Epidermal melanocyte (primary cell): ENCODE data around the gene CACNA2D1.

Experiments
- DNase-seq: peaks from one replicate; pipeline ENCODE4 v3.0.0; 2011; ENCODE audit warnings: low spot score; ENCODE audit not compliant: insufficient read length

The CACNA2D1 gene

DNA sequence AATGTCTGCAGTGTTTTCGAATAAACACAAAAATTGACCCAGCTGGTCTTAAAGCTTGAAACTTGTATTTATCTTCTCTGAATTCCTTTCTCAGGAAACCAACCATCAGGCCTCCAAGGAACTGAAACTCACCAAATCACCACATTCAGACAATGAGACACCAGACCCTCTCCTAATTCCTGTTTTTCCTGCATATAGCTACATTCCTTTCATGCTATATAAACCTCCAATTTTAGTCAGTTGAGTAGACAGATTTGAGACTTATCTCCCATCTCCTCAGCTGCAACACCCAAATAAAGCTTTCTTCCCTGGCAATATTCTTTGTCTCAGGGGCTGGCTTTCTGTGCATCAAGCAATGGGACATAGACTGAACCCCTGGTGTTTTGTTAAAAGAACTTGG lies 317.0 kb downstream of the CACNA2D1 start:
- no peak for DNase-seq

DNA sequence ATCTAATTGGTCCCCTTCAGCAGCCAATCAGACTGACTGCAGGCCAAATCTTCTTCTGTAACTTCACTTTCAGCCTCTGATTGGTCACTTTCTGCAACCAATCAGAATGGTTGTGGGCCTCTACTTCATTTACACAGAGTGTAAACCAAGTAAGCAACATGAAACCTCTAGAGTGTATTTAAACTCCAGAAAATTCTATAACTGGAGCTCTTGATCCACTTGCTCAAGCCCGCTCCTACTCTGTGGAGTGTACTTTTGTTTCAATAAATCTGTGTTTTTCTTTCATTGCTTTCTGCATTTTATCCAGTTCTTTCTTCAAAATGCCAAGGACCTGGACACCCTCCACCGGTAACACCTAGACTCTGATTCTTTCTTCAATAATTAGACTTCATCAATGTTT lies 319.1 kb downstream of the CACNA2D1 start:
- no peak for DNase-seq

DNA sequence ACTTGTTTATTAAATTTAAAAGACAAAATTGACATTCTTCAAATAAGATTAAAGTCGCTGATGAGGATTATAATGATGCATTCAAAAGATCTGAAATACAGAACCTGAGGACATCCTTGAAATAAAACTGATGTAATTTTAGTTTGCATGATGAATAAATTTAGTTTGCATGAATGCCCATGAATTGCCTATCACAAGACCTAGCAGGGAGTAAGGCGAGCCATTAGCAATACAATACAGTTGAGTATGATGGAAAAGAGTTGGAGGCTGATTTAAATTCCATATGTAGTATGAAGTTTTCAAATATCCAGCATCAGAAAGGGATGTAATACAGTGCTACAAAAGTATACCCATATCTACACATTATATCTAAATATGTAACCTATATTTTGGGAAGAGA lies 321.3 kb downstream of the CACNA2D1 start:
- DNase-seq: no peak

DNA sequence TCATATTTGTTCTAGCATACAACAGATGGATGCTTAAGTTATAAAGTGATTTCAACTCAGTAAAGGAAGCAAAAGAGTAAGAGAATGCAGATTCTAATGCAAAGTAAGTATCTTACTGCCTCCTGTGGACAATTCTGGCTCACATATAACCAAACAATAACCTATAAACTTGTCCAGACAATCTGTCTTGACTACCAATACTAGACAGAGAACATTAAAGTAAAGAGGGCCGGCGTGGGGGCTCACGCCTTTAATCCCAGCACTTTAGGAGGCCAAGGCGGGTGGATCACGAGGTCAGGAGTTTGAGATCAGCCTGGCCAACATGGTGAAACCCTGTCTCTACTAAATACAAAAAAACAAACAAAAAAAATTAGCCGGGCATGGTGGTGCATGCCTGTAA lies 329.3 kb downstream of the CACNA2D1 start:
- no peak for DNase-seq

DNA sequence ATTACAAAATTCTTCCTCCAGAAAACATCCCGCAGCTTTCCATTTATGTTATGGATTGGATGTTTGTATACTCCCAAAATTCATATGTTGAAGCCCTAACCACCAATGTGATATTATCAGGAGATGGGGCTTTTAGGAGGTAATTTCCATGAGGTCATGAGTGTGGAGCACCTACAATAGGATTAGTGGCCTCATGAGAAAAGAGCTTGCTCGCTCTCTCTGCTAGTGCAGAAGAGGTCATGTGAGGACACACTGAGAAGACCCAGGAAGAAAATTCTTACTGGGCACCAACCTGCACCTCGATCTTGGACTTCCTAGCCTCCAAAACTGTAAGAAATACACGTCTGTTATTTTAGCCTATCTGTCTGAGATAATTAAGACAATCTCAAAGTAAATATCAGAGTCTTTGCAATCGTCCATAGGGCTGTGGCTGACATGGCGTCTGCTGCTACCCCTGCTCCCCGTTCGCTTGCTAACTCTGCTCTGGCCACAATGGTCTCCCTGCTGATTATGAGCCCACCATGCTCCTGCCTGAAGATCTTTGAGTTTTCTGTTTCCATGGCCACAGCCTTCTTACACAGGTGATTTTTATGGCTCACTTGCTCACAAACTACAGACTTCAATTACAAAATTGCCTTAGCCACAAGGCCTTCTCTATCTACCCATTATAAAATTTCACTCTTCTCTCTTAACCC lies 333.3 kb downstream of the CACNA2D1 start:
- DNase-seq: no peak

DNA sequence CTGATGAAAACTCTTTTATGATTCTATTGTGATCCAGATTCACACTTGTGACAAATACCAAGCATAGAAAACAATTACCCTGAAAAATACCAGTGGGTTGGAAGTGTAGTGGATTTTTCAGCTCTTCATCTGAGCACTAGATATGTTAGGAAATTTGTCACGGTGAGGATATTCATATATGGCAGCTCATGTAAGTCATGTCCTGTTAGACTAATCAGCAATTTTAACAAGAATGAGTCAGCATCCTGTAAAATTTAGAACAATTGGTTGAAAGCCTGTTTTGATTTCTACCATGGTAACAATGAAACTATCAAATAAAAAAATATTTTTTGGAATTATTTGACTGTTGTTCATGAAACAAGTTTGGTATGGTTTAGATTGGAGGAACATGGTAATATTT lies 334.3 kb downstream of the CACNA2D1 start:
- no peak for DNase-seq

DNA sequence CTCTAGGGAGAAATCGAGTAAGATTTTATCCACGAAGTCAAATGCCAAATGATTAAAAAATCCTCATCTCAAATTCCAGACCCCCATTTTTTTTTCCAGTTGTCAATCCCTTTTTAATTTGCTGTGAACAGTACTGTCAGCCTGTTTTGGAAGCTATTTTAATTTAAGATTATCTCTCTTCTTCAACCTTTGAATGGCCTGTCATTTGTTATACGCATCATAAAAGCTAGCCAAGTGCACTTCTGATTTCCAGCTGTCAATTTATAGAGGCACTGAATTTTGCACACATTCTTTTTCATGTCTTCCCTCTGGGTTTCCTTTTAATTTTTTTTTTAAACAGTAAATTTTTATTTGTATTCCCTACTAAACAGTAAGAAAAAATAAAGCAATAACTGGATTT lies 337.4 kb downstream of the CACNA2D1 start:
- DNase-seq: no peak

DNA sequence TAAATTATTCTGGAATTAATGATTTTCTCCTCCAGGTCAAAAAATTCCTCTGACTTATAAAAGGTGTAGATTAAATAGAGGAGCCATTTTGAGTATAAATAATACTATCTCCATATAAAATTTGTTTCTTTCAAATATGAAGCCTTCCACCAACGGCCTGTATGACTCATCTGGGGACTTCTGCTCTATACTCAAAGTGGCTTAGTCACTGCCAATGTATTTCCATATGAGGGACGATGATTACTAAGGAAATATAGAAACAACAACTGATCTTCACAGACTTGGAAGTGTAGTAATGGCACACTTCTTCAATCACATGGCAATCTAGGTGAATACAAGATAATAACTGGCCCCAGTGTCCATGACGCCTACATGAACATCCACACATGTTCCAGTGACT lies 338.1 kb downstream of the CACNA2D1 start:
- DNase-seq: no peak

DNA sequence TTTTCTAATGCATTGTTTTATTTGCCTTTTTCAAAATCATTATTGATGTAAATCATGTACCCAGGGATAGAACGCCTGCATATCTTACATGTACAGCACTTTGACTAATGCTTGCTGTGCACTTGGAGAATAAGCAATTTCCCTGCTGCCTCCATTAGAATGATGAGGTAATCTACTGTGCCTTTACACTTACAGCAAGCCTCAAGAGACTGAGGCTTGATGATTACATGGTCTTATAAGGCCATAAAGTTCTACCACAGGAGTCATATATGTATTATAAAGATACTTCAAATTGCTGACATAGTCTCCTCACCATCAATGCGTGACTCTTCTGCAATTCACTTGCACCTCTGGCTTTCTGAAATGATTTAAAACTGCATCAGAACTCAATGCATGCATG lies 345.2 kb downstream of the CACNA2D1 start:
- DNase-seq: no peak

DNA sequence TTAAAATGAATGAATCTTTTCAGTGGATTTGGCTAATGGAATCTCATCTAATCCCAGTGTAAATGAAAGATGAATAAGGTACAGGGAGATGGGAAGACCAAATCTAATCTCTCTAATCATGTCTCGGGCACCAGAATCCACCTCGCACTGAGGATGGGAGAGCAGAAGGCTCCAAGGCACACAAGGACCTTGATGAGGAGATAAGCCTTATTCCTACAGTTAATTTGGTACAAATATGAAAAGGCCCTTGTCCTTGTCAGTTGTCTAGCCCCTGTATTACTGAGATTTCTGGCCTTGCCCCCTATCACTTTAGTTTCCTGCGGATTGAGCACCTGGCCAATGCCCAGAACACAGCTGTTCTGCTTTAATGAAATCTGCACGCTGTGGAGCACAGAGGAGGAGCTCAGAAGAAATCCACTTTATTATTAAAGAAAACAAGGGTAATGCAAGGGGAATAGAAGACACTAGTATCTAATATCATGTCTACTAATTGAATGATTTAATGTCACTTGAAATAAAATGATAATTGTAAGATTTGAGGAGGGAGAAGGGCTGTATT lies 352.4 kb downstream of the CACNA2D1 start:
- no peak for DNase-seq

DNA sequence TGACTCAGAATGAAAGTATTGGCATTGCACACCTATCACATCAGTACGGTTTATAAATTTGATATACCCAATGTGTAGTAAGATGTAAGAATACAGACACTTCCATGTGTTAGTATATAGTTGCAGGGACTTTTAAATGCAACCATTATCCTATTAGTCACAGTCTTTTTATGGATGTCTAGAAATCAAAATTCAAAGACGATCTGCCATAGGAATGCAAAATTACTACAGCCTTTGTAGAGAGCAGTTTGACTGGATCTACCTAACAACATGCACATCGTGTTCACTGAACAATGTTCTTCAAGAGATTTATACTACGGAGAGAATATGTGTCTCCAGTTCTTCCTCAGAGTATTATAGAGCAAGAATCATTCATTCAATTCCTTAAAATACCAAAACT lies 356.5 kb downstream of the CACNA2D1 start:
- no peak for DNase-seq

DNA sequence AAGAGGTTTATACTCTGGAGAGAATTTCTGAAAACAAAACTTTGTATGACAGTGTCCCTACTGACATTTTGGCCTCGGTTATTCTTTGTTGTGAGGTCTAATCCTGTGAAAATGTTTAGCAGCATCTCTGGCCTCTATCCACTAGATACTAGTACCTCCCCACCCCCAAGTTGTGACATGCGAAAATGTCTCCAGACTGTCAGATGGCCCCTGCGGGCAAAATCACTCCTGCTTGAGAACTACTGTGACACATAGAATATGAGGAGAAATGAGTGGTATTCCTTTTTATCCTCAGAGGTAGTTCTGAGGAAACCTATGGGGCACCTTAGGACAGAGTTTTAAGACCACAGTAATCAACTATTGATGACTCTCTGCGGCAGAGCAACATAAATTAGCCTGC lies 358.5 kb downstream of the CACNA2D1 start:
- no peak for DNase-seq

DNA sequence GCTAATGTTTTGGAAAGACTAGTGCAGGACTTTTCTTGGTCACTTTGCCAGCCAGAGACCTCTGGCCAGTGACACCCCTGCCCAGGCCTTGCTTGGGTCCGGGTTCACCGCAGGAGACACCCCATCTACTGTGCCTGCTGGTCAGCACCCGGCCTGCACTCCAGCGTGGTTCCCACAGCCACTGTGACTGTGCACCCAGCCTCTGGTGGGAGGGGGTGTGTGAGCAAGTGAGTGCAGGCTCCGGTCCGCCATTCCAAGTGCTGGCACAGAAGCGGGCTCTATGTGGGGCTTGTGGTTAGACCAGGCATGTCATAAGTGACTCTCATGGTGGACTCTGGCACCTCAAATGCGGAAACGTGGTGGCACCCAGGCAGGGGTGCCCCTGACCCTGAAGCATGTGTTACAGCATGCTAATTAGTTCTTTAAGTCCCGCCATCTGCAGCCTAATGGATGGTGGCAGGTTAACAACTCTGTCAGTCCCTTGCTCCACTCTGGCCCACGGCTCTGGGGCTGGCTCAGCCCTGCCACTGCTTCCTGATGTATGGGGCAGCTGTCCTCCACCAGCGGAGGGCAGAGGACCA lies 361.8 kb downstream of the CACNA2D1 start:
- no peak for DNase-seq

DNA sequence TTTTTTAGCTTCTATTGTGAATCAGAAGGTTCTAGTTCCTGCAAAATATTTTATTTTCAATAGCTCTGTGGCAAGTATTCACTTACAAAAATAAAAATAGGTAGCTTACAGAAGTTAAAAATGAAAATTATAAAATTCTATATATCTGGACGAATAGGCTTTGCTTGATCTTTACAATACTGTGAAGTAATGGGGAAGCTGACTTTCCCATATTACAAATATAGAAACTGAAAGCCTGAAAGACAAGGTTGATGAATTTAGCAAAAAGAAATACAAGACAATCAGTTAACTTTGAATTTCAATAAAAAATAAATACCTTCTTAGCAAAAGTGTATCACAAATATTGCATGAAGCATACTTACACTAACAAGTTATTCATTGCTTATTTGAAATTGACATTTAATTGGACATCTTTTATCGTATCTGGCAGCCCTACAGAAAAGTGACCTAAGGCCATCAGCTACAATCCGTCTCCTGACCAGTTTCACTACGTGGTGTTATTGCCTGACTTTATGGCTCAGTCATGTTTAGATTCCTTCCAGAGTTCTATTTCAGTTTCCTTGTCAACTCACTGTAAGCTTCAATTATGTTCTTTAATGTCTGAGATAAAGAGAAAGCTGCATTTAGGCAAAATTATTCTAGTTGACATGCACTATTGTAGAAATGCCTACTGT lies 363.2 kb downstream of the CACNA2D1 start:
- no peak for DNase-seq

DNA sequence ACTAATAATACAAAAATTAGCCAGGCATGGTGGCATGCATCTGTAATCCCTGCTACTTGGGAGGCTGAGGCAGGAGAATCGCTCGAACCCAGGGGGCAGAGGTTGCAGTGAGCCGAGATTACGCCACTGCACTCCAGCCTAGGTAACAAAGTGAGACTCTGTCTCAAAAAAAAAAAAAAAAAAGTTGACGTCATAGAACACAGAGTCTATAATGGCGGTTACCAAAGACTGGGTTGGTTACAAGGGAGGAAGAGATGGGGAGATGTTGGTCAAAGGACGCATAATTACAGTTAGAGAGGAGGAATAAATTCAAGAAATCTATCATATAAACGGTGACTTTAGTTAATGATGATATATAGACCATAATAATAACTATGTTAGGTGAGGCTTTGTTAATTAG lies 364.1 kb downstream of the CACNA2D1 start:
- no peak for DNase-seq

DNA sequence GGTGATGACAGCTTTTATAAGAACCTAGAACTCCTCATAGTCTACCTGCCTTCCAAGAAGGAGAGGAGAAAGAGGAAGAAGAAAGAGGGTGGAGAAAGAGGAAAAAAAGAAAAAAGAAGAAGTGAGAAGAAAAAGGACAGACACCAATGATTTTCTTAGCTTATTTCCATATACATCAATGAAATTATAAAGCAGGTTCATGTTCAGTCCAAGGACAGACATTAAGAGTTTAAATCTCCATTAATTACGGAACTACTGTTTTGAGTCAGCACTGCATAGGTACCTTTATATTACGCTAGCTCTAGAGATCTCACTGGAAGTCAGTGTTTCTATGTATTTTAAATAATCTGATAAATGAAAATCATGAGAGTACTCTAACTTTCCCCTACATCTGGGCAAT lies 364.8 kb downstream of the CACNA2D1 start:
- DNase-seq: no peak

DNA sequence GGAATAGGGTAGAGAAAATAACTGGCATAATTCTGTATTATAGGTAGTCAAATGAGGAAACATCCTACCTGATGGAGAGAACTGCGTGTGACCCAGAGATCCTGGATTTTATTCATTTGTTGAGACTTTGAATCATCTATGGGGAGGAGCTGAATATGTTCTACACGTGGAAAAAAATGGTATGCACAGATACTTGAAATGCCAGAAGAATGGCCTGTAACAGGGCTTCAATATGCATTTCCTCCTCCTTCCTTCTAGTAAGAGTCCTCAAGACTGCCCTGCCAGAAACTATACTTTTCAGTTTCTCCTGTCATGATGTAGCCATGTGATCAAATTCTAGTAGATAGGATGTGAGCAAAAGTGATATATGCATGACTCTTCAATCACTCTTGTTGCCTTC lies 372.1 kb downstream of the CACNA2D1 start:
- DNase-seq: no peak

DNA sequence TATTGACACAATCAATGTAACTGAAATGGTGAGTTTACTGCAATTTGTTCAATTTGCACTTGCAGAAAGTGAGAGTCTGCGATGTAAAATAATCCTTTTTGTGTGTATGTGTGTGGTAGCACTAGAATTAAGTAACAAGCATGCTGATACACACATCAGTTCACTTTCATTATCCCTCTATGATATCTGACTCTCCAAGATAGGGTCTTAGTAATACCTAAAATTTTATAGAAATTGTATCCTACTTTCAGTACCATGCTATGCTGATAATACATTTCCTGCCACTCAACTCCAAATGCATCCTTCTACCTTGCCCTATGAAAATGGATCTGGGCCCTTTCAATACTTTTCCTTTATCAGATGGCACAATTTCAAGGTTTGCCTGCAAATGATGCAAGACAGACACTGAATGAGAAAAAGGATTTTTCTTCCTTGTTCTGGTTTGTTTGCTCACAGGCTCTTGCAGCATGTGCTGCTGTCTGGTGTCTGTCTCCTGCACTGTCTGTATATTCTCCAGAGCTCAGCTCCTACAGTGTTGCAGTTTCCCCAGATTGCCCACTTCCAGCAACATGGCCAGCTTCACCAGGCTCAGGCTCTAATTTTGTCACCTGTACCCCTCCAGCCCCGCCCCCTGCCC lies 375.8 kb downstream of the CACNA2D1 start:
- DNase-seq: no peak

DNA sequence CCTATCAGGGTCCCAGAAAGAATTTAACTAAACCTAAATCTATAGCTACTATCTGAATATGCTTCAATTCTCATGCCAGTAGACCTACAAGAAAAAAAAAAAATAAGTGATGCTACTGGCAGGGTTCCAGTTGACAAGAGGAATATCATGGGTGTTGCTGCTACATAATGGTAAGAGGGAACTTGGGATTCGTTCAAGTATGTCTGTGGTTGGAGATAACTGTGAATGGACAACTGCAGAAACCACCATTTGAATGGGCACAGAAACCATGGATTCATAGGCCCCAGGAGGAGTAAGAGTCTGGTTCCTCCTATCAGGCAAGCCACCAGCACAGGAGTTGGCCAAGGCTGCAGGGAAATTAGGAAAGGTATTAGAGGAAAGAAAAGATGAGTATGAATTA lies 386.1 kb downstream of the CACNA2D1 start:
- DNase-seq: no peak

DNA sequence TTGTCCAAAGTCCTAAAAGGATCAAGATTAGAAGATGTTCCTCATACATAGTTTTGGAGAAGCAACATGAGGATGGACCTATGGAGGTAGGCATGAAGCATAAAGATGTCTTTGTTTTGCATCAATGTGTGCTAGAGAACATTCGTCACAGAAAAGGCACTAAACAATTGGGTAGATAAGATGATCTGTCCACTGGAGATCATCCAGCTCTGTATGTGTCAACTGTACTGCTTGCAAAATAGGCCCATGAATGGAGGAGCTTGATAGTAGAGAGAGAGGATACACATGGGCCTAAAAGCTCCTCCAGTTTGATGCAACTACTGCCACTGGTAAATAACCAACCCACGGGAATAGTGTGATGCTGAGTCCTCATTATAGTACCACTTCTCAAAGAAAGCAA lies 387.3 kb downstream of the CACNA2D1 start:
- no peak for DNase-seq

DNA sequence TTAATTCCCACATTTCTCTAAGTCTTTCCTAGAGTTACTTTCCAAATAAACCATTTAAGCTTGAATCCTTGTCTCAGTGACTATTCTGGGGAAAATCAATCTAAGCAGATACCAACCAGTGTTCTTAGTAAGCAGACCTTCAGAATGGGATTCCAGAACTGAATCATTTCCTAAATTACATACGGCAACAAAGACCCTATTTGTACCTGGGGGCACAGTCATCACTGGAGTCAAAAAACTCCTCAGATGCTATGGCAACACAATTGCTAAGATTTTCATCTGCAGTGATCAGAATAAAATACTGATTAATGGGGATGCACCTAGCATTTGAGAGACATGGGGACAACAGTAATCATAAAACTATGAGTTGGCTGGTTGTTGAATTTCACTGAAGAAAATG lies 389.0 kb downstream of the CACNA2D1 start:
- no peak for DNase-seq

DNA sequence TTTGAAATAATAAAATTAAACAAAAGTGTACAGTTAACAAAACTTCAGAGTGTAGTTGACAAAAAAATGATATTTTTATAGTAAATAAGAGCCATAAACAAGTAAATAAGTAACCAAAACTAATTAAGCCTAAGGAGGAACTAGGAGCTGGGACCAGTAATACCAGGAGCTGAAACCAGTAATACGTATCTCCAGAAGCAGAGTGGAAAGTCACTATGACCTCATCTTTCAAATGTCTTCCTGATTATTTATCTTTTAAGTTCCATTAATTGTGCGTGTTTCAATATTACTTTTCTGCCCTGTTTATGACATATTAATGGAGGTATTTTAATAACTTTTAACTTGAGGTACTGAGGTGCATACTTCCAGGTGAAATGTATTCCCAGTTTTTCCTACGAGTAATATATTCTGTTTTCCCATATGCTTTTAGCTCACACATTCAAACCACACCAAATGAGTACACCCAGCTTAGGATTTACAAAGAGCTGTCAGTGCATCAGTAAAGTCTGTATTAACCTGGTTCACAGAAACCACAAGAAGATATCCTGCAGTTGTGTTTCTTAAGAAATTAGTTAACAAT lies 390.0 kb downstream of the CACNA2D1 start:
- DNase-seq: no peak
